HG03175 (cell line): Measurements from ENCODE around the gene PLXDC1.
A peak's percentile ranks its signal among the peaks of the same experiment; 100 is the strongest.
"Not testable (repeated sequence)": the region's sequence is repeated elsewhere in the genome, so short reads cannot be mapped to it uniquely, and the experiment has no call there.

Source experiments
- ATAC-seq: cut with Tn5 transposase; IDR thresholded peaks from one replicate; pipeline ENCODE4 v1.9.1; 2021; ENCODE audit warnings: mild to moderate bottlenecking, moderate library complexity; ENCODE audit not compliant: unreplicated experiment

Gene PLXDC1

GRCh38 chr17:39130205-39130604, 21.2 kb downstream of the PLXDC1 start:
- ATAC-seq = no peak

DNA sequence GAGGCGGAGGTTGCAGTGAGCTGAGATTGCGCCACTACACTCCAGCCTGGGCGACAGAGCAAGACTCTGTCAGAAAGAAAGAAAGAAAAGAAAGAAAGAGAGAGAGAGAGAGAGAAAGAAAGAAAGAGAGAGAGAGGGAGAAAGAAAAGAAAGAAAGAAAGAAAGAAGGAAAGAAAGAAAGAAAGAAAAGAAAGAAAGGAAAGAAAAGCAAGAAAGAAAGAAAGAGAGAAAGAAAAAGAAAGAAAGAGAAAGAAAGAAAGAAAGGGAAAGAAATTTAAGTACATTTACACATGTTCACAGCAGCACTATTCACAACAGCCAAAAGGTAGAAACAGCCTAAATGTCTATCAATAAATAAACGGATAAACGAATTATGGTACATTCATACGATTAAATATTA, 21.9 kb downstream of the PLXDC1 start:
- ATAC-seq = not testable (repeated sequence)

DNA sequence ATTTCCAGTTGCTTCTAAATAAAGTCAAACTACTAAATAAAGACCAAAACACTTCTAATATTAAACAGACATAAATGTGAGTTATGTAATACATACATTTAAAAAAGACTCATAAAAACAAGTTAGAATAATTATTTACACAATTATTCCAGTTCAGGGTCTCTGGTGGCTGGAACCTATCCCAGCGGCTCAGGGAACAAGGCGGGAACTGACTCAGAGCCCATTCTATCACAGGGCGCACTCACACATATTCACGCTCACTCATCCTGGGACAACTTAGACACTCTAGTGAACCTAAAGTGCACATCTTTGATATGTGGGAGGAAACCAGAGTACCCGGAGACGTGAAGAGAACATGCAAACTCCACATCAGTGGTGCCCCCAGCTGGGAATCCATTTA, 25.0 kb downstream of the PLXDC1 start:
- no peak for ATAC-seq

DNA sequence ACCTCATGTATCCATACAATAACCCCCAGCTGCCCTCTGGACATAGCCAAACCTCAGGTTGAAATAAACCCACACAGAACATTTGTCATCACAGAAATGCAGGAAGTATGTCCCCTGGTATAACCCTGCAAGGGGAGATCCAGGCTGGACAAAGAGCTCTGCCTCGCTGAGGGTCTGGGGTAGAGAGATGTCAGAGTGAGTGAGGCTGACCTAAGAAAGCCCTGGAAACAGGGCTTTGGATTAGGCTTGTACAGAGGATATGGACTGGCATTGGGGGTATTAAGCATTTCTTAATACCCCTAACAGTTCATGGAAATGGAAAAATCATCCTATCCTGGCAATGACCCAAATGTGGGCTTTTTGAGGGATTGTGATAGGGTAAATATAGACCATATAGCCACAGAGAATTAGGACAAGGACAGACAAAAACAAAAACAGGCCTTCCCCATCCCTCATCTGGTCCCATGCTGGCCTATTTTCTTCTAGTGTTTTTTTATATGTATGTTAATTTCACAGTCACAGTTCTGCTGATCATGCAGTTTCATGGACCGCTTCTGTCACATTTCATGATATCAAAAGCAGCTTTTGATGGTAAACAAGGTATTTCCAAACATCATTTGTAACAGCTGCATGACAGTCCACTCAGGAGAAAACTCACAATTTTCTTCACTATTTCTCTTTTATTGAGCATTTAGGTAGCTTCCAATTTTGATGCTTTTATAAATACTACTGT, 26.1 kb downstream of the PLXDC1 start:
- no peak for ATAC-seq

DNA sequence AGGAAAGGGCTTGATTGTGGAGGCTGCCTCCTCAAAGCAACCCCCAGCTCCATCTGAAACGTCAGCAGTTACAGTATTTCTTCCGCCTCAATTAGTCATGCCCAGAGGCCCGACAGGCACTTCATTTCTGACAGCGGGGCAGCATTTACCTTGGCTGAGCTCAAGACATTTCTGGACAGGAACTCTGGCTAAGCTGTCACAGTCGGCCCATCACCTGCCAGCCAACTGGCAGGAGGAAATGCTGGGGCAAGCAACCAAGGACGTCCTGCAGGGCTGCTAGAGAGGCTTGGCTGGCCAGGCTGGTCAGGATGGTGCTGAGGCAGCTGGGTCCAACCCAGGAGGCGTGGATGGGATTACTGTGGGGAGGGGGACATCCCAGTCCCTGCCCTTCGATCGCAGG, 27.8 kb downstream of the PLXDC1 start:
- no peak for ATAC-seq

DNA sequence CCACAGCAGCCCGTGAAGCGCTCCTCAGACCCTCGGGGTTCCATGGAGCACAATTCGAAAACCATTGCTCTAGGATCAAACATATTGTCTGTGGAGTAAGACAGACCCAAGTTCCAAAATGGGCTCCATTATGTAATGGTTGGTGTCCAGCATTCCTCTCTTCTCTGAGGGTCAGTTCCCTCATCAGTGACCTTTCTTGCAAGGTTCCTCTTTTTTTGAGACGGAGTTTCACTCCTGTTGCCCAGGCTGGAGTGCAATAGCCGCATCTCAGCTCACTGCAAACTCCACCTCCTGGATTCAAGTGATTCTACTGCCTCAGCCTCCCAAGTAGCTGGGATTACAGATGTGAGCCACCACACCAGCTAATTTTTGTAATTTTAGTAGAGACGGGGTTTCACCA, 28.4 kb downstream of the PLXDC1 start:
- no peak for ATAC-seq

DNA sequence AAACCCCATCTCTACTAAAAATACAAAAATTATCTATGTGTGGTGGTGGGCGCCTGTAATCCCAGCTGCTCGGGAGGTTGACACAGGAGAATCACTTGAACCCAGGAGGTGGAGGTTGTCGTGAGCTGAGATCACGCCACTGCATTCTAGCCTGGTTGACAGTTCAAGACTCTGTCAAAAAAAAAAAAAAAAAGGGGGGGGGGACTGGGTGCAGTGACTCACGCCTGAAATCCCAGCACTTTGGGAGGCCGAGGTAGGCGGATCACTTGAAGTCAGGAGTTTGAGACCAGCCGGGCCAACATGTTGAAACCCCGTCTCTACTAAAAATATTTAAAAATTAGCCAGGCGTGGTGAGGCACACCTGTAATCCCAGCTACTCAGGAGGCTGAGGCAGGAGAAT, 29.5 kb downstream of the PLXDC1 start:
- not testable (repeated sequence) for ATAC-seq

DNA sequence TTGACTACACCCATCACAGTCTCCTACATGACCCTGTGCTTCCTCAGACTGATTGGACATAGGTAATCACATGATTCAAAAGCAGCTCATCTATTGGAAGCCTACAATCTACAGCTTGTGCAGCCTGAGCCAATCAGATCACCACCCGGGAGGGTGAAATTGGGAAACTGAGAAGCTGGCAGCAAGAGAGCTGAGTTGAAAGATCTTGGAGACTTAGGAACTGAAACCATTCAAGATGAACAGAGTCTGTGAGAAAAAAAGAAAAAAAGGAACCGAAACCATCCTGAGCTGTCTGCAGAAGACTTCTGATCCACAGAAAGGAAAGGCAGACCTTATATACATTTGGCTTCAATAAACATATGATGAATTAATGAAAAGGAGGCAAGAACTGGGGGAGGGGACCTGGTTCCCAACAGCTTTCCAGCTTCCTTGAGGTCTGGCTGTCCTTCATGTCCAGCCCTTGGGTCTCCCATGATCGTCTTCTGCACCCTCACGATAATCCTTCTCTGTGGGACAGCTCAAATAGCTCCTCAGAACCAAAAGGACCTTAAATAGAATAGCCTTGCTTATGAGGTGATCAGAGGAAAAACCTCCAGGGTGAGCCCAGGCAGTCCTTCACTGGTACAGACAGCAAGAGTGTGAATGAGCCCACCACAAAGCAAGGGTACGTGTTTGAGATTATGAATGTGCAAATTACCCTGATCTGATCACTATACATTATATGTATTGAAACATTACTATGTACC, 32.6 kb downstream of the PLXDC1 start:
- peak; percentile 79 for ATAC-seq

DNA sequence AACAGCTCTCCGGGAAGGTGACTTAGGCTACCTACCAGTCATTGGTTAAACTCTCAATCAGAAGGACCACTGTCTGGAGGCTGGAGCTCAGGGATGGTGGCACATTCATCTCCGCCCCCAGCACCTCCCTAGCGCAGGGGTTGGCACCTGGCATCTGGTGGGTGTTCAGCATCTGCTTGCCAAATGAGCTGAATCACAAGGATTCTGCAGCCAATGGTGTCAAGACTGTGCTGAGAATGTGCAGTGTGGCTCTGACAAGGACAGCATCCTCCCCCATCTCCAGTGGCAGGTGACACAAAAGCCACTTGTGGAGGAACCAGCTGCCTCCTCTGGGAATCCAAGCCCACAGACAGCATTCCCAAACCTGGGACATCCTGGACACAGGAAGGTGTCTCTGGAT, 35.2 kb downstream of the PLXDC1 start:
- no peak for ATAC-seq

DNA sequence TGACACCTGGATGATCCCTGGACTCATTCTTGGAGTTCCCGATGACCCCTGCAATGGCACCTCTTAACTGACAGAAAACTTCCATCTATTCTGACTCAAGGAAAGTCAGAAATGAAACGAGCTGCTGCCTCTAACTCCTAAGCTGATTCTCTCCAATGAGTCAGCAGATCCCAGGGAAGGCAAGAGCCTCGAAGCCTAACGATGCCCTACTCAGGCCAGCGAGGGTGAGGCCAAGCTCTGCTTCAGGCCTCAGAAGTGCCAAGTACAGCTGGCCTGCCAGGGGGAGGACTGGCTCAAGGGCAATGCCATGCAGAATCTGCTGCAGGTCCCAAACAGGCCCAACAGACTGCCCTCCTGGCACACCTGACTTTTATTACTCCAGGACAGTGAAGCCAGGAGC, 36.3 kb downstream of the PLXDC1 start:
- ATAC-seq = no peak

DNA sequence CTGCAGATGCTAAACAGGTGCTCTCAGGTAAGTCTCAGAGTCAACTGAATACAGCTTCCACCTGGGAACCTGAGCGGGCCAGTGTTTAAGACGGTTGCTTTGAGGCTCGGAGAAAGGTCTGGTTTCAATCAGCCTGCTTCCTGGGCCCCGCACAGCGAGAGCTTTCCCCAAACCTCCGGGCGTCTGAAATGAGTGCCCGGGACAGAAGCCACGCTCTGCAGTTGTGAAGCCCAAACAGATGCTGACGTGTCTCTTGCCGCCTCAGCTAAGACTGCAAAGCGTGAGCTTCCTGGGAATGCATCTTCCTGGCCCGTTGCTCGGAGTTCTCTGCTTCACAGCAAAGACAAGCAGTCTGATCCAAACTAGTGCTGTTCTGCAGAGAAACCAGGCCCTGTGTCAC, 36.7 kb downstream of the PLXDC1 start:
- ATAC-seq = no peak

DNA sequence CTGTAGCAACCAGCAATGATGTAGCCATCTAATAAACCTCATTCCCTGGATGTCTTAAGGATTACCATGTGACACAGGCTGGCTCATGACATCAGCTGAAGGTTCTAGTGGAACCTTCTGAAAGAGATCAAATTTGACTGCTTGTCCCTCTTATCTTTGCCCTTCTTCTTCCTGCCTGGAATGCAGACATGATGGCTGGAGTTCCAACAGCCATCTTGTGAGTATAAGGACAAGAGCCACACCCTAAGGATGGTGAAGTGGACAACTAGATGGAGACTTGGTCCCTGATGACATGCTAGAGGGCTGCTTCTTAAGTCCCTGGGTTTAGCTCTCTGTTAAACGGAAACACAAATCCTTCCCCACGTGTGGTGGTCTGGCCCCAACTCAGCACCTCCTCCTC, 37.6 kb downstream of the PLXDC1 start:
- no peak for ATAC-seq

DNA sequence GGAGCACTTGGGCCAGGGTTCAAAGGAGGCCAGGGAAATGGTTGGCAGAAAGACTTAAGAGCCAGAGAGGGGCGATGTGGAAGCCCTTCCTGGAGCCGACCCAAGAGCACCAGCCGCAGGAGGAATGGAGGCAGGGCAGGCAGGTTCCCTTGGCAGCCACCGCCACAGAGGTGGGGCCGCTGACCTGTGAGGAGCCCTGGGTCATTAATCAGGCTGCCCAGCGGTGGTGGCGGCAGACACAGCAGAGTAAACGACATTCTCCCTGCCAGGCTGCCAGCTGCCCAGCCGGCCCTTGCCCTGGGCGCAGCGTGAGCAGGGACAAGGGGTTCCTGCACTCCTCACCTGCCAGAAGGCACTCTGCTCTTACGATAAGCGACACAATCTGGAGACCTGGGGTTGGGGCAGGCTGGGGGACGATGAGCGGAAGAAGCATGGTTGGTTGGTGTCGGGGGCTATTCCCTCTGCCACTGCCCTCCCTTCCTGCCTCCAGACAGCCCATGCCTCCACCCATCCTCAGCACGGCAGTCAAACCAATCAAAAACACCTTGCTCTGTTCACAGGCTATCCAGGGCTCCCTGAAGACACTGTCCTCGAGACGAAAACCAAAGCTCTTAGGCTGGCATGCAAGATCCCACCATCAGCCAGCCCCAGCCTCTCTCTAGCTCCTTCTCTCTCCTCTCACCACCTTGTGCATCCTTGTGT, 40.9 kb downstream of the PLXDC1 start:
- no peak for ATAC-seq

- ATAC-seq = no peak
These were observed 42.7 kb downstream of the PLXDC1 start for GRCh38 chr17:39108461-39109375.

DNA sequence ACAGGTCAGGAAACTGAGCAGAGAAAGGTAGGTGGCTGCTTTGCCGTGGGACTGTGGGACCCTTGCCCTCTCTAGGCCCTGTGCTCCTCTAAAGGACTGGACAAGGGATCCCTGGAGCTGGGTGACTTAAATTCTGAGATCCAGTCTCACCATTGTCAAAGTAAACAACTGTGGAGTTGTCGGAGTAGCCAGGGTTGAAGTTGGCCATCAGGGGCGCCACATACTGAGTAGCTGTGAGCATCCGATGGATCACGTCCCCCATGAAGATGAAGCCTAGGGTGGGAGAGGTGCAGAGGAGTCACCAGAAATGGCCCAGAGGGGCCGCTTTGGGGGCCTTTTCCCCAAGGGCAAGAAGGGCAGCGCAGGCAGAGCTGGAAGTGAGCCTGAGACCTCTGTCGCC, 43.5 kb downstream of the PLXDC1 start:
- no peak for ATAC-seq

DNA sequence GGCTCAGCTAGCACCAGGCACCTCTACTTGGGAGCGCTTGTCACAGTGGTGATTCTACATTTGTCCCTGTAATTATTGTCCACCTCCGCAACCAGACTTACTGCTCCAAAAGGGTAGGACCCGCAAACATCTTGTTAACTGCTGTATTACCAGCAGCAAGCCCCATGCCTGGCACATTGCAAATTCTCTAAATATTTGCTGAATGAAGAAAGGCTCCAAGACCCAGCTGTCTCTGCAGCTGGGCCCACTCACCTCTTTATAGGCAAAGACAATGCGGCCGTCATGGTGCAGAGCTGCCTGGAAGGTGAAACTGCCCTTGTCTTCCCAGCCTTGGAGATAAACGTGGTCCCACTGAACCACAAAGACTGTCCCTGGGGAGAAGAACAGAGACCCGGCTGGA, 44.3 kb downstream of the PLXDC1 start:
- no peak for ATAC-seq

DNA sequence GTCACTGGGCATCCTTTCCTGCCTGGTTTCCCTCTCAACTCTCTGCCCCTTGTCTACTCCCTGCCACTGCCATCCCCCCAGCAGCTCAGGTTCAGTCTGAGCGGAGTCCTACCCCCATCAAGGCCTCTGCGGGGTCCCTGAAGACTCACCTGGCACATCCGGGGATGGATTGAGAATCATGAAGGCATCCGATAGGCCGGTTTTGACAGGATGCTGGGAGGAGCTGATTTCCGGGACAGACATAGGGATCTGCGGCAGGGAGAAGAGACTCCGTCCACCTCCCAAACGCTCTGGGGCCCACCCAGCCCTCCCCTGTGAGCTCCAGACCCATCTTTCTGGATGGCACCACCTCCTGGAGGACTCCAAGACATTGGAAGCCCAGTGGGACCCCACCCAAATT, 45.7 kb downstream of the PLXDC1 start:
- ATAC-seq = no peak

GRCh38 chr17:39104657-39105056, 46.8 kb downstream of the PLXDC1 start:
- ATAC-seq = no peak

DNA sequence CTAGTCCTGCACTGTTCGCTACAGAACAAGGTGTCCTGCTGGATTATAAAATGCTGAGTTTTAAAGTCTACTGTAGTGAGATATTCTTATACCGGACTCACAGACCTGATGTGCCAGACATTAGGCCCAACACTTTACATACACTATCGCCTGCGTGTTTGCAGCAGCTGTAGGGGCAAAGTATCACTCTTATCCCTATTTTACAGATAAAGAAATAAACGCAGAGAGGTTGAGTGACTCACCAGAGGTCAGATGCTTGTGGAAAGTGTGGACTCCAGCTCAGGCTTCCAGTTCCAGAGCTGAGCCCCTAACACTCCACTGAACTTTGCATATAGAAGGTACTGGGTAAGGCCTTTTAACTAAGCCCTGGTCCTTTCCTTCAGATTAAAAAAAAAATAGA, 47.4 kb downstream of the PLXDC1 start:
- ATAC-seq = no peak

DNA sequence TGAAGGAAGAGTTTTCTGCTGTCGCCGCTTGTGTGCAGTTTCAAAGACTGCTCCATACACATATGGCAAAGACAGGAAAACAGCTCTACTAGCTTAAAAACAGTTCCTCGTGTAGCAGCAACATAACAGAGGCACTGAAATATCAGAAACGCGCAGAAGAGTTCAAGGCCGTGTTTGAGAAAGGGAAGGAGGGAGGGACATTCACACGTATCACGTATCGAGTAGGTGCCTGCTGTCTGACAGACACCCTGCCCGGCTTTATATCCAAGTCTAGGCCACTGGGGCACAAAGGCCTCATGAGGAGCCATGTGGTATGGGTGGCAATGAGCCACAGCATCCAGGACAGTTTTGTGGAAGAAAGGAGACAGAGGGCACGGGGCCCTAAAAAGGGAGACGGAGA, 50.3 kb downstream of the PLXDC1 start:
- ATAC-seq = no peak

DNA sequence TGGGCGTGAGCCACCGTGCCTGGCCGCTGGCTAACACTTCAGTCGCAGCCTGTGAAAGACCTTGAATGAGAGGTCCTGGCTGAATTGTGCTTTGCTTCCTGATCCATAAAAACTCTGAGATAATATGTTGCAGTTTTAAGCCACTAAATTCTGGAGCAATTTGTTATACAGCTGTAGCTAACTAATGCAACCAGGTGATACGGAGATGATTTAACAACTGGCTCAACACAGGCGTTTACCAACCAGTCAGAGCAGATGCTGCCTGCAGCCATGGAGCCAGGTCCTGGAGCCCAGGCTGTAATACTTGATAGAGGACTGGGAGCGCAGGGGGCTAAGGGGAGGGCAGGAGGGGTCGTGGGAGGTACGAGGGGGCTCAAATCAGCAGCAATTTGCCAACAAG, 50.9 kb downstream of the PLXDC1 start:
- no peak for ATAC-seq
